Skeletal muscle tissue (tissue), 4 donors: ENCODE results near the gene PMM1. TPM values are rescaled to one million over a fixed set of nuclear protein-coding genes. Genes with fewer than 3 reads are reported as not detected.
"Not testable (repeated sequence)": the region's sequence is repeated elsewhere in the genome, so short reads cannot be mapped to it uniquely, and the experiment has no call there.

Experiments
- H3K27ac ChIP-seq: one replicate; pipeline ENCODE4 v1.7.0; 2013; ENCODE audit warnings: mild to moderate bottlenecking, low read depth, low read length, inconsistent platforms
- H3K27me3 ChIP-seq, 3 donors: one replicate each; pipeline ENCODE4 v1.7.0; 2013; ENCODE audit warnings: low read length in 3 of 3; ENCODE audit not compliant: control insufficient read depth in 3 of 3, insufficient read depth in 3 of 3
- H3K36me3 ChIP-seq, 3 donors: one replicate each; pipeline ENCODE4 v1.7.0; 2013; ENCODE audit warnings: low read length in 3 of 3; ENCODE audit not compliant: control insufficient read depth in 3 of 3, insufficient read depth in 3 of 3
- H3K4me1 ChIP-seq, 3 donors: one replicate each; pipeline ENCODE4 v1.7.0; 2013; ENCODE audit warnings: low read length in 3 of 3, mild to moderate bottlenecking in 3 of 3; ENCODE audit not compliant: control insufficient read depth in 3 of 3, insufficient read depth in 3 of 3
- H3K4me3 ChIP-seq, 3 donors: one replicate each; pipeline ENCODE4 v1.7.0; 2013; ENCODE audit warnings: low read length in 3 of 3
- H3K9ac ChIP-seq, 3 donors: one replicate each; pipeline ENCODE4 v1.7.0; 2013; ENCODE audit warnings: low read length in 3 of 3, mild to moderate bottlenecking in 3 of 3, moderate library complexity in 2 of 3, low read depth in 1 of 3
- H3K9me3 ChIP-seq, 3 donors: one replicate each; pipeline ENCODE4 v1.7.0; 2013; ENCODE audit warnings: low read length in 3 of 3; ENCODE audit not compliant: control insufficient read depth in 3 of 3
- total RNA-seq: library from RNA; depleted of rRNA; stranded (reverse); fragments of >200 nt; gene quantifications from one replicate; pipeline ENCODE4 v1.2.3, GENCODE V29; 2014
- donor health status: Osteomylitis.

The PMM1 gene
- total RNA-seq, 1 donor from 2014 or later: 10.4 TPM

DNA sequence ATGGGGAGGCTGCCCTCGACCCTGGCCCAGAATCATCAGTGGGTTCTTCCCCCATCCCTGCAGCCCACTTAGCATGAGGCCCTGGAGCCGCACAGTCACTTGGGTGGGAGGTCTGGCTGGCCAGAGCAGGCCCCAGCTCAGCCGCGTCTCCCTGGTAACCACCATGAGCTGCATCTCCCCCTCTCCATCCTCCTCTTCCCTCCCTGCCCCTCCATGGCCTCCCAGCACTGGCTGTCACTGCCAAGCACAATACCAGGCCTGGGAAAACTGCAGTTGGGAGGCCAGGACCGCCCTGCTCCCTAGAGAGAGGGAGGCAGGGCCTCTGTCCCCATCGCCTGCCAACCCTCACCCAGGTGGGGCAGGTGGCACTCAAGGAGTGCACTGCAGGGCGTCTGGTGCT is 20.8 kb downstream of the PMM1 start:
- H3K27me3 ChIP-seq: no peaks in the 10 kb centered on the region
- H3K4me3 ChIP-seq: no peak overlapping the region
- no peaks in the 10 kb centered on the region for H3K36me3 ChIP-seq
- peaks cover 0 to 6% (median 2%) of the 10 kb centered on the region in 3 donors for H3K4me1 ChIP-seq
- no peak overlapping the region for H3K27ac ChIP-seq
- H3K9me3 ChIP-seq: no peaks in the 10 kb centered on the region
- H3K9ac ChIP-seq: no peak overlapping the region

GRCh38 chr22:41567512-41567768 is 22.2 kb downstream of the PMM1 start:
- no peak overlapping the region for H3K27ac ChIP-seq
- H3K27me3 ChIP-seq: peaks cover 0 to 2% (median 0%) of the 10 kb centered on the region in 3 donors
- H3K9me3 ChIP-seq: no peaks in the 10 kb centered on the region
- no peak overlapping the region for H3K9ac ChIP-seq
- peaks cover 0 to 6% (median 5%) of the 10 kb centered on the region in 3 donors for H3K4me1 ChIP-seq
- no peaks in the 10 kb centered on the region for H3K36me3 ChIP-seq
- no peak overlapping the region for H3K4me3 ChIP-seq

DNA sequence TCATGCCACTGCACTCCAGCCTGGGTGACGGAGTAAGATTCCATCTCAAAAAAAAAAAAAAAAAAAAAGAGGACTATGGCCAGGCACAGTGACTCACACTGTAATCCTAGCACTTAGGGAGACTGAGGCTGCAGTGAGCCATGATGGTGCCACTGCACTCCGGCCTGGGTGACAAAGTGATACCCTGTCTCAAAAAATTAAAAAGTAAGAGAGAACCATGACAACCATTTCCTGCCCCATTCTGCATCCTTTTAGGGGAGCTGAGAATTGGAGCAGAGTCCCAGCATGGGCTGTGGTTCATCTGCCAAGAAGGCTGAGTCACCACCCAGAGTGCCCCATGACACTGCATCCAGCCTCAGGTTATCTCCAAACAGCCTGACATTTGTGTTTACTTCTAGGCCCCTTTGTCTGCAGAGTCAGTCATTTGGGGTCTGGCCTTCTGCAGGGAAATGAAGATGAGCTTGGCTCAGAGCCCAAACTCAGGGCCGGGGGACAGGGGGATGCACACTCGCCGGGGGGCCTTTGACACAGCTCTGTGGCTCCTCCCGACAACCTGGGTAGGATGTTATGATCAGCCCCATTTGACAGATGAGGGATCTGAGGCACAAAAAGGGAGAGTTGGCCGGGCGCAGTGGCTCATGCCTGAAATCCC is 24.1 kb downstream of the PMM1 start:
- Histone ChIP-seq H3K9ac (no peak overlapping the region), H3K36me3 (no peaks in the 10 kb centered on the region), H3K27me3 (peaks cover 0 to 18% (median 0%) of the 10 kb centered on the region in 3 donors), H3K4me1 (peaks cover 5 to 8% (median 6%) of the 10 kb centered on the region in 3 donors), H3K27ac (no peak overlapping the region), H3K9me3 (no peaks in the 10 kb centered on the region), H3K4me3 (no peak overlapping the region)

- no peak overlapping the region for H3K4me3 ChIP-seq
- H3K4me1 ChIP-seq: peaks cover 5 to 8% (median 6%) of the 10 kb centered on the region in 3 donors
- H3K9ac ChIP-seq: no peak overlapping the region
- H3K27me3 ChIP-seq: peaks cover 0 to 22% (median 3%) of the 10 kb centered on the region in 3 donors
- H3K27ac ChIP-seq: no peak overlapping the region
- no peaks in the 10 kb centered on the region for H3K9me3 ChIP-seq
- no peaks in the 10 kb centered on the region for H3K36me3 ChIP-seq
Measured at GRCh38 chr22:41564563-41564962, 25.1 kb downstream of the PMM1 start.

DNA sequence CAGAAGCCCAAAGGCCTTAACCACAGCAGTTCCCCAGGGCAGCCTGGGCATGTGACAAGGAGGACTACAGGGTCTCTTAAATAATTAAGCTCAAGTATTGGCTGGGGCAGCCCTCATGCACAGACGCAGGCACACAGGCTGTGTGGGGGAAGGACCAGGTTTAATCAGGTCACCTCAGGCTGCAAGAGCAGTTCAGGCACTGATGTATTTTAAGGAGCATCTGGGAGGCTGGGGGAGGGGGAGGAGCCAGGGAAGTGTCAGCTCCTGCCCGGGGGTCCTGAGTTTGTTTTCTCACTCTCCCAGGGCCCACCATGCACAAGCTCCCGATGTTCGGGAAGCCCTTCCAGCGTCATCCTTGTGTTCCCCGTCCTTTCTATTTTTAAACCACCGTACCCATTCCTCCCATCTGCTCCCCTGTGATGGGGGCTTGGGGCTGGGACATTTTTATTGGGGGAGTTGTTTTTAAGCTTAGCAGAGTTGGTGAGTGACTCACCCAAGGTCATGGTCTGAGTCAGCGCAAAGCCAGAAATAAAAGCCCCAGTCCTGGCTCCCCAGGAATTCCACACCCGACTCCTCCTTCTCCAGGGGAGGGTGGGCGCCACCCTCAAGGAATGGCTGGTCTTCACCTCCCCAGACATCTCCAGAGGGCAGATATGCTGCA is 26.5 kb downstream of the PMM1 start:
- no peak overlapping the region for H3K27ac ChIP-seq
- H3K9me3 ChIP-seq: no peaks in the 10 kb centered on the region
- no peak overlapping the region for H3K4me3 ChIP-seq
- H3K4me1 ChIP-seq: peaks cover 5 to 8% (median 6%) of the 10 kb centered on the region in 3 donors
- no peaks in the 10 kb centered on the region for H3K36me3 ChIP-seq
- H3K9ac ChIP-seq: no peak overlapping the region
- peaks cover 0 to 22% (median 3%) of the 10 kb centered on the region in 3 donors for H3K27me3 ChIP-seq

- Histone ChIP-seq H3K27ac (no peak overlapping the region), H3K4me3 (no peak overlapping the region), H3K4me1 (peaks cover 5 to 8% (median 6%) of the 10 kb centered on the region in 3 donors), H3K9me3 (no peaks in the 10 kb centered on the region), H3K9ac (no peak overlapping the region), H3K36me3 (no peaks in the 10 kb centered on the region), H3K27me3 (peaks cover 3 to 28% (median 3%) of the 10 kb centered on the region in 3 donors)
Measured at GRCh38 chr22:41562461-41562860, 27.2 kb downstream of the PMM1 start.

DNA sequence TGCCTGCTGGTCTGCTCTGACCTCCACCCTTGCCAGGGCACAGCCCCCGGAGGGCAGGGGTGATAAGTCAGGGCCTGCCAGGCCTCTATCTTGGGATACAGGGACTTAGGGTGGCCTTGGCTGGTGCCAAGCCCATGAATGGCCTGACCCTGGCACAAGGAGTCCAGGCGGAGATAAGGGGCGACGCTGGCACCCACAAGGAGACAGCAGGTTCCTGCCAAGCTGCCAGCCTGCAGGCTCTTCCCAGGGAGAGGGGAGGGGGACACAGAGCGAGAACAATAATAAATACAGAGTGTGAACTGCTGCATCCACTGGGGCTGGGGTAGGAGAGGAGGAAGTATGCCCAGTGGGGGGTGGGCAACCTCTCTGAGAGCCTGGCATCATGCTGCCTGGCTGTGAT is 27.9 kb downstream of the PMM1 start:
- Histone ChIP-seq H3K4me1 (peaks cover 5 to 9% (median 8%) of the 10 kb centered on the region in 3 donors), H3K27ac (no peak overlapping the region), H3K9ac (no peak overlapping the region)

DNA sequence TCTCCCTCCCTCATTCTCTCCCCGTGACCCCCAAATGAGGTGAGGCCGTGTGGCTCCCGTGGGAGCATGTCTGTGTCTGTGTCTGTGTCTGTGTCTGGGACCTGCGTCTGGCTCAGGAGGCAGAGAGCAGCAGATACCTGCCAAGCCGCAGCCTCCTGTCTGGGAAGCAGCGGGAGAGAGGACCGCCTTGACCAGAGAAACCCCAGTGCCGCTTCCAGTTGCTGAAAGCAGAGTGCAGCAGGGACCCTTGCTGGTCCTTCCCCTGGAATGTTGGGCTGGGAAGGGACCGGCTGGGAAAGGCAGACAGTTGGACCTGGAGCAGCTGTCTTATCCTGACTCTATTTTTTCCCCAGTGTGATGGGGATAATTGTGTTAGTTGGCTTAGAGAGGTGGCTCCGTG is 28.3 kb downstream of the PMM1 start:
- no peak overlapping the region for H3K27ac ChIP-seq
- no peaks in the 10 kb centered on the region for H3K9me3 ChIP-seq
- peaks cover 3 to 38% (median 7%) of the 10 kb centered on the region in 3 donors for H3K27me3 ChIP-seq
- no peaks in the 10 kb centered on the region for H3K36me3 ChIP-seq
- peak overlapping the region in 1 of 3 donors; percentile 49 for H3K4me3 ChIP-seq
- H3K4me1 ChIP-seq: peaks cover 5 to 9% (median 8%) of the 10 kb centered on the region in 3 donors
- H3K9ac ChIP-seq: peak overlapping the region in 1 of 3 donors; percentile 54

More for the DNA sequence above, 27.9 kb downstream of the PMM1 start:
- Histone ChIP-seq H3K27me3 (peaks cover 3 to 33% (median 7%) of the 10 kb centered on the region in 3 donors), H3K9me3 (no peaks in the 10 kb centered on the region), H3K36me3 (no peaks in the 10 kb centered on the region), H3K4me3 (no peak overlapping the region)

- Histone ChIP-seq H3K9ac (no peak overlapping the region), H3K27ac (no peak overlapping the region), H3K36me3 (no peaks in the 10 kb centered on the region), H3K9me3 (no peaks in the 10 kb centered on the region), H3K27me3 (peaks cover 3 to 40% (median 7%) of the 10 kb centered on the region in 3 donors), H3K4me1 (peaks cover 3 to 8% (median 3%) of the 10 kb centered on the region in 3 donors), H3K4me3 (no peak overlapping the region)
Measured at GRCh38 chr22:41560095-41560471, 29.6 kb downstream of the PMM1 start.

- not testable (repeated sequence) for H3K27ac ChIP-seq, H3K9ac ChIP-seq, H3K4me1 ChIP-seq, H3K9me3 ChIP-seq, H3K36me3 ChIP-seq, H3K4me3 ChIP-seq
- H3K27me3 ChIP-seq: peaks cover 3 to 40% (median 7%) of the 10 kb centered on the region in 3 donors
Measured at GRCh38 chr22:41558241-41558630, 31.4 kb downstream of the PMM1 start.
